PC-3 (cell line): ENCODE measurements around the gene TERC. TPM values are rescaled to one million over a fixed set of nuclear protein-coding genes. Genes with fewer than 3 reads are reported as not detected.

Experiments used
- ATAC-seq: fragments of 200-7000 bp; cut with Tn5 transposase; 2 replicates; pipeline ENCODE4 v1.9.1; 2020; ENCODE audit warnings: mild to moderate bottlenecking, moderate library complexity
- BruUV-seq: library from RNA; stranded (reverse); fragments of 400-500 nt; replicated peaks from 2 replicates; lab custom pipeline; 2021; lab: Mats Ljungman, UMichigan
- CTCF ChIA-PET: fragments of 300-600 bp; sonication (Branson Sonifier 250); formaldehyde crosslinking; loops from one replicate; lab custom pipeline; 2022; ENCODE audit warnings: antibody characterized with exemption; lab: Charles Lee
- POLR2A ChIA-PET: fragments of 300-600 bp; sonication (Branson Sonifier 250); formaldehyde crosslinking; loops from one replicate; lab custom pipeline; 2022; ENCODE audit warnings: antibody characterized with exemption; ENCODE audit not compliant: unreplicated experiment; lab: Charles Lee
- DNase-seq: peaks from one replicate; pipeline ENCODE4 v3.0.0-alpha.2; 2015
- H2AFZ ChIP-seq: fragments of 300-600 bp; sonication (generic); 2 replicates; pipeline ENCODE4 v1.6.0; 2016; ENCODE audit warnings: antibody characterized with exemption, low read length
- H3F3A ChIP-seq: fragments of 300-600 bp; sonication (generic); one replicate; pipeline ENCODE4 v1.6.0; 2017; ENCODE audit warnings: antibody characterized with exemption, low read length, control low read depth, mild to moderate bottlenecking; ENCODE audit not compliant: unreplicated experiment
- H3K27ac ChIP-seq: fragments of 300-600 bp; sonication (generic); 2 replicates; pipeline ENCODE4 v1.5.1; 2016; ENCODE audit warnings: mild to moderate bottlenecking, low read length
- H3K27me3 ChIP-seq: fragments of 300-600 bp; sonication (generic); 2 replicates; pipeline ENCODE4 v1.6.1; 2016; ENCODE audit warnings: low read length, mixed read lengths
- H3K36me3 ChIP-seq: fragments of 300-600 bp; sonication (generic); 2 replicates; pipeline ENCODE4 v1.6.1; 2016; ENCODE audit warnings: low read depth, mixed run types, low read length, mixed read lengths
- H3K4me1 ChIP-seq: fragments of 300-600 bp; sonication (generic); 2 replicates; pipeline ENCODE4 v1.5.1; 2016; ENCODE audit warnings: low read length; ENCODE audit not compliant: insufficient read depth
- H3K4me2 ChIP-seq: fragments of 300-600 bp; sonication (generic); 2 replicates; pipeline ENCODE4 v1.6.0; 2016; ENCODE audit warnings: low read length
- H3K4me3 ChIP-seq: fragments of 300-600 bp; sonication (generic); 2 replicates; pipeline ENCODE4 v1.5.1; 2016; ENCODE audit warnings: mild to moderate bottlenecking, low read length, mixed read lengths
- H3K79me2 ChIP-seq: fragments of 300-600 bp; sonication (generic); 2 replicates; pipeline ENCODE4 v1.6.1; 2017; ENCODE audit warnings: low read length, mixed read lengths
- H3K9ac ChIP-seq: fragments of 300-600 bp; sonication (generic); 2 replicates; pipeline ENCODE4 v1.6.0; 2016; ENCODE audit warnings: mild to moderate bottlenecking, low read length
- H3K9me2 ChIP-seq: fragments of 300-600 bp; sonication (generic); replicated peaks from 2 replicates; pipeline ENCODE4 v1.6.1; 2016; ENCODE audit warnings: mixed run types, low read length, mixed read lengths
- H3K9me3 ChIP-seq: fragments of 300-600 bp; sonication (generic); 2 replicates; pipeline ENCODE4 v1.6.1; 2016; ENCODE audit warnings: low read length, mixed read lengths
- H4K20me1 ChIP-seq: fragments of 300-600 bp; sonication (generic); 2 replicates; pipeline ENCODE4 v1.6.1; 2016; ENCODE audit warnings: low read length, mixed read lengths
- CTCF ChIP-seq: fragments of 300-600 bp; sonication (generic); conservative IDR thresholded peaks from 2 replicates; pipeline ENCODE4 v1.5.1; 2017; ENCODE audit warnings: antibody characterized with exemption, low read depth, mild to moderate bottlenecking, low read length
- EZH2 ChIP-seq: fragments of 300-600 bp; sonication (generic); IDR thresholded peaks from one replicate; pipeline ENCODE4 v1.6.1; 2017; ENCODE audit warnings: antibody characterized with exemption, mild to moderate bottlenecking, low read length; ENCODE audit not compliant: unreplicated experiment
- EZH2phosphoT487 ChIP-seq: fragments of 300-600 bp; sonication (generic); IDR thresholded peaks from 2 replicates; pipeline ENCODE4 v1.6.1; 2018; ENCODE audit warnings: mild to moderate bottlenecking, antibody characterized with exemption, low read length, borderline replicate concordance
- intact Hi-C: fragments of 100-400 bp; cut with micrococcal nuclease; formaldehyde crosslinking; loops from 2 replicates; pipeline ENCODE4 v1.9.0; 2023
- total RNA-seq: library from RNA; depleted of rRNA; stranded (reverse); fragments of >200 nt; gene quantifications from 2 replicates; pipeline ENCODE4 v1.2.3, GENCODE V29; 2014

TERC gene
- total RNA-seq, 1 experiment from 2014 or later = 544 TPM

- Histone ChIP-seq H2AFZ (peak overlapping the region; percentile 85), H3F3A (no peaks in the 10 kb centered on the region), H3K36me3 (peaks cover 21% of the 10 kb centered on the region; the same call in 1 of the 2 replicates), H3K9ac (peak overlapping the region; percentile 97), H3K9me3 (no peaks in the 10 kb centered on the region), H3K79me2 (peaks cover 32% of the 10 kb centered on the region), H4K20me1 (no peaks in the 10 kb centered on the region), H3K4me1 (peaks cover 16% of the 10 kb centered on the region), H3K4me2 (peak overlapping the region; percentile 94), H3K4me3 (peak overlapping the region; percentile 96), H3K27ac (peak overlapping the region; percentile 90), H3K9me2 (no peaks in the 10 kb centered on the region), H3K27me3 (no peaks in the 10 kb centered on the region)
- peak; percentile 52 for ATAC-seq
- BruUV-seq = no TSS peak
- TF ChIP-seq CTCF (no peak), EZH2phosphoT487 (no peak), EZH2 (no peak)
- DNase-seq = peak; percentile 80
- intact Hi-C loops = loop anchor here (5.0 kb wide), 3 partner anchors 40 to 1675 kb away; partner anchors contain the start of genes GOLIM4, GPR160, LRRC34 and LRRIQ4
- ChIA-PET CTCF (no interaction called here), POLR2A (interaction anchor here (0.6 kb wide), 1 partner anchor 235 kb away, joined by 7 read pairs; no protein-coding TSS in a partner anchor)
These were observed 7.5 kb upstream of the TERC start for GRCh38 chr3:169772305-169772896.

GRCh38 chr3:169771497-169772304 is 6.8 kb upstream of the TERC start:
- peak; percentile 91 for DNase-seq
- peak overlapping the region; percentile 94 for H2AFZ ChIP-seq
- intact Hi-C loops = loop anchor here (5.0 kb wide), 3 partner anchors 41 to 1674 kb away; partner anchors contain the start of genes GOLIM4, GPR160, LRRC34 and LRRIQ4
- TF ChIP-seq EZH2phosphoT487 (no peak), CTCF (no peak), EZH2 (no peak)
- H3K4me2 ChIP-seq = peak overlapping the region; percentile 94
- ChIA-PET POLR2A (no interaction called here), CTCF (no interaction called here)
- no peaks in the 10 kb centered on the region for H3K9me3 ChIP-seq
- ATAC-seq = no peak
- H4K20me1 ChIP-seq = no peaks in the 10 kb centered on the region
- BruUV-seq = no TSS peak
- H3K36me3 ChIP-seq = peaks cover 16% of the 10 kb centered on the region; the same call in 1 of the 2 replicates
- H3F3A ChIP-seq = no peaks in the 10 kb centered on the region
- peaks cover 16% of the 10 kb centered on the region for H3K4me1 ChIP-seq
- no peaks in the 10 kb centered on the region for H3K27me3 ChIP-seq
- peak overlapping the region; percentile 90 for H3K27ac ChIP-seq
- H3K4me3 ChIP-seq = peak overlapping the region; percentile 96
- no peaks in the 10 kb centered on the region for H3K9me2 ChIP-seq
- peak overlapping the region; percentile 97 for H3K9ac ChIP-seq
- peaks cover 32% of the 10 kb centered on the region for H3K79me2 ChIP-seq
